Endothelial cell of umbilical vein (primary cell): ENCODE results near the gene PBX3. TPM values are rescaled to one million over a fixed set of nuclear protein-coding genes. Genes with fewer than 3 reads are reported as not detected.

Experiments used
- BruUV-seq: library from RNA; stranded (reverse); fragments of 400-500 nt; replicated peaks from 2 replicates; lab custom pipeline; 2021; lab: Mats Ljungman, UMichigan
- CTCF ChIA-PET: fragments of 300-600, 350-600 bp; sonication (Branson Sonifier 250); formaldehyde crosslinking; loops from one replicate; lab custom pipeline; 2021; ENCODE audit warnings: antibody characterized with exemption, inconsistent platforms; lab: Charles Lee
- POLR2A ChIA-PET: fragments of 300-600, 350-600 bp; sonication (Branson Sonifier 250); formaldehyde crosslinking; loops from one replicate; lab custom pipeline; 2021; ENCODE audit warnings: antibody characterized with exemption, inconsistent platforms; lab: Charles Lee
- DNase-seq: peaks from one replicate; pipeline ENCODE4 v3.0.0-alpha.2; 2011; ENCODE audit warnings: low read depth, low spot score
- FAIRE-seq: peaks from 2 replicates; lab custom pipeline; 2011; peaks lifted over from hg19 to GRCh38; lab: Jason Lieb, UNC
- H2AFZ ChIP-seq: 2 replicates; pipeline ENCODE4 v1.6.0; 2012; ENCODE audit warnings: low read depth, low read length, control low read depth, inconsistent platforms
- H3K27ac ChIP-seq: 2 replicates; pipeline ENCODE4 v1.5.1; 2011; ENCODE audit warnings: low read depth, mild to moderate bottlenecking, control low read depth, low read length, moderate library complexity; ENCODE audit not compliant: insufficient read depth
- H3K27me3 ChIP-seq, 2 experiments: 2 replicates each; pipeline versions ENCODE4 v1.6.0 to v1.6.1; 2011; ENCODE audit warnings: low read length in 2 of 2, mixed read lengths in 1 of 2; ENCODE audit not compliant: control insufficient read depth in 2 of 2, insufficient read depth in 2 of 2
- H3K36me3 ChIP-seq, 2 experiments: 2 replicates in 1 of 2; 3 replicates in 1 of 2; pipeline ENCODE4 v1.5.1; 2011; ENCODE audit warnings: low read length in 2 of 2, mild to moderate bottlenecking in 1 of 2, moderate library complexity in 1 of 2; ENCODE audit not compliant: control insufficient read depth in 2 of 2, insufficient read depth in 2 of 2; ENCODE audit errors: extremely low read depth in 1 of 2
- H3K4me1 ChIP-seq: 3 replicates; pipeline ENCODE4 v1.5.1; 2011; ENCODE audit warnings: mild to moderate bottlenecking, low read length; ENCODE audit not compliant: control insufficient read depth, insufficient read depth; ENCODE audit errors: extremely low read depth
- H3K4me2 ChIP-seq: 2 replicates; pipeline ENCODE4 v1.6.1; 2011; ENCODE audit warnings: low read length, control low read depth, mixed read lengths; ENCODE audit not compliant: insufficient read depth
- H3K4me3 ChIP-seq, 3 experiments: fragments of 200-600 bp in 1 of 3; sonication (generic), shearing (Covaris generic) in 1 of 3; replicated peaks in 1 of 3; 2 replicates each; pipeline ENCODE4 v1.5.1; 2011 to 2016; ENCODE audit warnings: control low read depth in 3 of 3, low read length in 3 of 3, mild to moderate bottlenecking in 2 of 3, inconsistent platforms in 1 of 3, low read depth in 1 of 3, moderate library complexity in 1 of 3; ENCODE audit not compliant: insufficient read depth in 1 of 3
- H3K79me2 ChIP-seq: 2 replicates; pipeline ENCODE4 v1.6.0; 2012; ENCODE audit warnings: low read length, inconsistent platforms; ENCODE audit not compliant: control insufficient read depth, insufficient read depth
- H3K9ac ChIP-seq: replicated peaks from 2 replicates; pipeline ENCODE3; 2011; ENCODE audit warnings: low read length, control low read depth; ENCODE audit not compliant: insufficient read depth; ENCODE audit errors: extremely low read depth
- H3K9me1 ChIP-seq: replicated peaks from 3 replicates; pipeline ENCODE4 v1.6.0; 2011; ENCODE audit warnings: mild to moderate bottlenecking, low read length; ENCODE audit not compliant: control insufficient read depth, insufficient read depth; ENCODE audit errors: extremely low read depth
- H3K9me3 ChIP-seq: replicated peaks from 2 replicates; pipeline ENCODE4 v1.5.1; 2012; ENCODE audit warnings: low read length, inconsistent platforms; ENCODE audit not compliant: control insufficient read depth, insufficient read depth
- H4K20me1 ChIP-seq: replicated peaks from 2 replicates; pipeline ENCODE3; 2011; ENCODE audit warnings: mild to moderate bottlenecking, low read length; ENCODE audit not compliant: control insufficient read depth, insufficient read depth; ENCODE audit errors: extremely low read depth
- EZH2 ChIP-seq: IDR thresholded peaks from 2 replicates; pipeline ENCODE4 v1.6.1; 2012; ENCODE audit warnings: borderline replicate concordance, low read depth, mild to moderate bottlenecking, moderate library complexity, low read length, inconsistent platforms; ENCODE audit not compliant: severe bottlenecking
- FOS ChIP-seq: IDR thresholded peaks from 2 replicates; pipeline ENCODE4 v1.6.1; 2011; ENCODE audit warnings: mild to moderate bottlenecking, low read length, moderate library complexity, borderline replicate concordance; ENCODE audit not compliant: insufficient read depth
- GATA2 ChIP-seq: IDR thresholded peaks from 2 replicates; pipeline ENCODE4 v1.7.0; 2011; ENCODE audit warnings: low read depth, mild to moderate bottlenecking, moderate library complexity, mixed read lengths, low read length; ENCODE audit not compliant: insufficient read length, insufficient read depth
- JUN ChIP-seq: IDR thresholded peaks from 2 replicates; pipeline ENCODE4 v1.6.1; 2011; ENCODE audit warnings: borderline replicate concordance, low read depth; ENCODE audit not compliant: insufficient read length, insufficient read depth
- MAX ChIP-seq: IDR thresholded peaks from 2 replicates; pipeline ENCODE4 v1.6.1; 2011; ENCODE audit not compliant: insufficient read depth, insufficient read length
- MYC ChIP-seq: IDR thresholded peaks from one replicate; pipeline ENCODE4 v1.6.1; 2011; ENCODE audit warnings: mild to moderate bottlenecking, low read depth, low read length
- POLR2A ChIP-seq: IDR thresholded peaks from 2 replicates; pipeline ENCODE4 v1.6.1; 2012; ENCODE audit warnings: low read depth, mild to moderate bottlenecking, control low read depth, low read length
- POLR2AphosphoS5 ChIP-seq: IDR thresholded peaks from 2 replicates; pipeline ENCODE4 v1.6.1; 2012; ENCODE audit warnings: low read depth, mild to moderate bottlenecking, control low read depth, low read length, moderate library complexity; ENCODE audit not compliant: insufficient read depth
- dilution Hi-C: fragments of 300-500 bp; cut with MboI; formaldehyde crosslinking; loops from one replicate; pipeline ENCODE4 v1.15.0; 2019; ENCODE audit warnings: low sequenced_read_pairs; ENCODE audit not compliant: extremely low pct_ligation_motif_present
- intact Hi-C: fragments of 100-400 bp; cut with micrococcal nuclease; formaldehyde crosslinking; loops from one replicate; pipeline ENCODE4 v1.10.0; 2022
- polyA plus RNA-seq, 4 experiments: library from polyadenylated mRNA; depleted of rRNA in 3 of 4; stranded (reverse) in 3 of 4; unstranded in 1 of 4; fragments of >200 nt; gene quantifications; 2 replicates each; pipeline versions ENCODE4 v1.2.1 to v1.2.3, GENCODE V29; 2011 to 2012; ENCODE audit warnings: missing spikeins in 1 of 4
- total RNA-seq: library from RNA; stranded (reverse); gene quantifications from 2 replicates; pipeline ENCODE4 v1.2.3, GENCODE V29; 2021
- TF ChIP-seq, protein P1 (sequence below), 2 donors: IDR thresholded peaks; 1 replicate in 1 of 2; 2 replicates in 1 of 2; pipeline ENCODE4 v1.5.1; 2011; ENCODE audit warnings: low read length in 2 of 2, mild to moderate bottlenecking in 2 of 2, moderate library complexity in 2 of 2, control low read depth in 1 of 2, inconsistent platforms in 1 of 2, low read depth in 1 of 2; ENCODE audit not compliant: insufficient read depth in 1 of 2; ENCODE audit errors: extremely low read depth in 1 of 2

Gene PBX3
- total and polyA plus RNA-seq, 2 donors (not counting 3 experiments of a cell fraction or from before 2014, with no cell fraction given), result 18.8 to 42.0 TPM

GRCh38 chr9:125893277-125893676, 146.1 kb downstream of the PBX3 start:
- intact Hi-C loops, result no loop called here
- ChIA-PET POLR2A (no interaction called here), CTCF (no interaction called here)
- Histone ChIP-seq H3K36me3 (no peaks in the 10 kb centered on the region), H3K79me2 (peaks cover 12% of the 10 kb centered on the region), H3K27me3 (no peaks in the 10 kb centered on the region), H2AFZ (no peak overlapping the region), H3K4me2 (no peak overlapping the region), H4K20me1 (no peaks in the 10 kb centered on the region), H3K9me3 (no peaks in the 10 kb centered on the region), H3K4me1 (peaks cover 10% of the 10 kb centered on the region), H3K9me1 (no peaks in the 10 kb centered on the region), H3K27ac (no peak overlapping the region), H3K9ac (no peak overlapping the region), H3K4me3 (no peak overlapping the region)
- no TSS peak for BruUV-seq
- FAIRE-seq (no peak), DNase-seq (no peak)
- TF ChIP-seq EZH2, result no peak
- TF ChIP-seq MAX, result no peak
- TF ChIP-seq, protein P1, sequence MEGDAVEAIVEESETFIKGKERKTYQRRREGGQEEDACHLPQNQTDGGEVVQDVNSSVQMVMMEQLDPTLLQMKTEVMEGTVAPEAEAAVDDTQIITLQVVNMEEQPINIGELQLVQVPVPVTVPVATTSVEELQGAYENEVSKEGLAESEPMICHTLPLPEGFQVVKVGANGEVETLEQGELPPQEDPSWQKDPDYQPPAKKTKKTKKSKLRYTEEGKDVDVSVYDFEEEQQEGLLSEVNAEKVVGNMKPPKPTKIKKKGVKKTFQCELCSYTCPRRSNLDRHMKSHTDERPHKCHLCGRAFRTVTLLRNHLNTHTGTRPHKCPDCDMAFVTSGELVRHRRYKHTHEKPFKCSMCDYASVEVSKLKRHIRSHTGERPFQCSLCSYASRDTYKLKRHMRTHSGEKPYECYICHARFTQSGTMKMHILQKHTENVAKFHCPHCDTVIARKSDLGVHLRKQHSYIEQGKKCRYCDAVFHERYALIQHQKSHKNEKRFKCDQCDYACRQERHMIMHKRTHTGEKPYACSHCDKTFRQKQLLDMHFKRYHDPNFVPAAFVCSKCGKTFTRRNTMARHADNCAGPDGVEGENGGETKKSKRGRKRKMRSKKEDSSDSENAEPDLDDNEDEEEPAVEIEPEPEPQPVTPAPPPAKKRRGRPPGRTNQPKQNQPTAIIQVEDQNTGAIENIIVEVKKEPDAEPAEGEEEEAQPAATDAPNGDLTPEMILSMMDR (IDR thresholded peaks at IDR 0.05; ENCODE audit: extremely low read depth in 1 of 2, insufficient read depth in 1 of 2, low read depth in 1 of 2, low read length in 2 of 2), result no peak
- TF ChIP-seq MYC, result no peak
- TF ChIP-seq POLR2A, result no peak
- no peak for TF ChIP-seq FOS
- no peak for TF ChIP-seq POLR2AphosphoS5
- no peak for TF ChIP-seq GATA2
- no peak for TF ChIP-seq JUN
- dilution Hi-C loops, result no loop called here
